Neuron (in vitro differentiated cells): Measurements from ENCODE around the gene PPM1H.

Source experiments
- H2AFZ ChIP-seq: one replicate; pipeline ENCODE4 v1.6.1; 2013; ENCODE audit warnings: low read depth, mild to moderate bottlenecking, inconsistent platforms, low read length, moderate library complexity
- H3K27me3 ChIP-seq: one replicate; pipeline ENCODE4 v1.6.1; 2013; ENCODE audit warnings: low read length; ENCODE audit not compliant: insufficient read depth
- H3K36me3 ChIP-seq: one replicate; pipeline ENCODE4 v1.6.1; 2013; ENCODE audit warnings: low read length; ENCODE audit not compliant: insufficient read depth
- H3K4me1 ChIP-seq: one replicate; pipeline ENCODE4 v1.6.1; 2013; ENCODE audit warnings: low read length; ENCODE audit not compliant: insufficient read depth
- H3K4me3 ChIP-seq: 2 replicates; pipeline ENCODE4 v1.5.1; 2013; ENCODE audit warnings: mild to moderate bottlenecking, low read length, moderate library complexity
- H3K9me3 ChIP-seq: one replicate; pipeline ENCODE4 v1.6.1; 2013; ENCODE audit warnings: low read length

PPM1H gene

DNA sequence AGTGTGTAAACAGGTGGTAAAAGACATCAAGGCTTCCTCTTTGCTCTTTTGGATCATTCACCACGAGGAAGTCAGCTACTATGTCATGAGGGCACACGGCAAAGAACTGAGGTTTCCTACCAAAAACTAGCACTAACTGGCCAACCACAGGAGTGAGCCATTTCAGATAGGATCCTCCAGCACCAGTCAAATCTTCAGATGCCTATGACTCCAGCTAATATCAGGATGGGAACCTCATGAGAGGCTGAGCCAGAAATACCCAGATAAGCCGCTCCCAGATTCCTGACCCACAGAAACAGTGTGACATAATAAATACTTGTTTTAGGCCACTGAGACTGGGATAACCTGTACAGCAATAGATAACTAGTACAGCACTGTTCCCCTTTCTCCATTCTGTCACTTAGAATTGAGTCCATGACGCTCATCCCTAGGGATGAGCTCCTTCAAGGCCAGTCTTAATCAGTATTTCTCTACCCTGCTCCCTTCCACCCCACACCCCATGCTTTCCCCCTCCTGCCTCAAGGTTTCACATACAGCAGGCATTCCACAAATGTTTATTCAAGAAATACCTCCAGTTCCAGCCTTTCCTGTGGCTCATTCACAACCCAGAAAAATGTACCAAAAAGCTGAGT is 68.4 kb downstream of the PPM1H start:
- Histone ChIP-seq H3K4me3 (no peak overlapping the region), H3K4me1 (peaks cover 3% of the 10 kb centered on the region), H3K27me3 (no peaks in the 10 kb centered on the region), H3K9me3 (no peaks in the 10 kb centered on the region), H2AFZ (no peak overlapping the region), H3K36me3 (no peaks in the 10 kb centered on the region)

DNA sequence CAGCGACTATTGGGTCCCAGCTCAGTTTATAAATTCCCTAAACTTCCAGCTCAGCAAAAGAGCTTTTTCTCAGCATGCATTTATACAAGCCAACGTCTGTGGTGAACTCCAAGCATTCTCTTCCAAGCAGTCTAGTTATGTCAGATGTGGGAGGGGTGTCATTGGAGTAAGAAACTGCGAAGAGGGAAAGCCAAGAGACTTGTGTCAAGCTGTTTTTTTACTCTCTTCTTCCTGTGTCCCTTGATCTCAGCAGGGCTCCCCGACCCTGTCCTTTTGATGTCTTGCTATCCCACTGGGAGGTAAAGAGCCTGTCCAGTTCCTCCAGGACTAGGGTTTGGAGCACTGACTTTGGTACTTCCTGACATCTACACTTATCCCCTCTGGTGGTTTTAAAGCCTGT is 69.0 kb downstream of the PPM1H start:
- Histone ChIP-seq H3K9me3 (no peaks in the 10 kb centered on the region), H2AFZ (no peak overlapping the region), H3K4me1 (peaks cover 3% of the 10 kb centered on the region), H3K4me3 (no peak overlapping the region), H3K27me3 (no peaks in the 10 kb centered on the region), H3K36me3 (no peaks in the 10 kb centered on the region)

DNA sequence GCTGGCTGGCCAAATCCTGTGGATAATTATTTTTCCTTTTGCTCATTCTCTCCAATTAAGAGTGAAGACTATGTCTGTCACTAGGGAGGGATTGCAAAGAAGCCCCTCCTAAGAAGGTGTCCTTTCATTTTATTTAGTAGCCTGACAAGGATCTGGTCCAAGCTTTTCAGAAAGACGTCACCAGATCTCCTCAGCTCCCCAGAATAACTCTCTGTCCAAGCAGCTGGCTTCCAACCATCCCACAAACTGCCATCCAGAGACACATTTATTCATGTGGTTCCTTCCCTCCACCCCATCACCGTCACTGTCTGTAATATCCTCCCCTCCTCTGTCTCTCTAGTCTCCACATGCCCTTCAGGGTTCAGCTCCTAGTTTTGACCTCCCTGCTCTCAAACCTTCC is 69.9 kb downstream of the PPM1H start:
- no peak overlapping the region for H2AFZ ChIP-seq
- no peaks in the 10 kb centered on the region for H3K27me3 ChIP-seq
- H3K4me1 ChIP-seq: peaks cover 3% of the 10 kb centered on the region
- no peaks in the 10 kb centered on the region for H3K9me3 ChIP-seq
- H3K4me3 ChIP-seq: no peak overlapping the region
- H3K36me3 ChIP-seq: no peaks in the 10 kb centered on the region

DNA sequence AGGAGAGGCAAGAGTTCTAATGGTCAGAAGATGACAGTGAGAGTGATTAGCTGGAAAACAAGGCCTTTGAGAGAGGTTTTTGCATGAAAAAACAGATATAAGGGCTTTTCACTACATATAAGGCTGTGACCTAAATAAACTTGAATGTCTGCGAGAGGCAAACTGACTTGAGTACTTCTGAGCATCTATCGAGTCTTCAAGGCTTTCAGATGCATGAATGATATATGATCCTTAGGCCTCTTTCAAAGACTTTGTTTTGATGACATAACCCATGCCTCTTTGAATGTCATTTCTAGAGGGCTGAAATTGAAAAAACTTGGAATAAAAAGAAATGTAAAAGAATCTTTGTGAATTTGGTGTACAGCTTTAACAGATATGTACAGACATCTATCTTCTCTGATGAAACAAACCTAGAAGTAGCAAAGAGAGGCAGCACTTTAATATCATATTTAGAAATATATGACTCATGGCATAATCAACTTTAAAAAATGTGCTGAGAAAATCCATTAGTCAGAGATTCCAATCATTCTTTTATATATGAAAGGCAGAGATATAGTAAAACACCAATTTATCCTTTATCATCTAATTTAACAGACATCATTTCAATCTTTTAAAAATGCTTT is 72.6 kb downstream of the PPM1H start:
- H3K36me3 ChIP-seq: no peaks in the 10 kb centered on the region
- H3K4me1 ChIP-seq: peaks cover 14% of the 10 kb centered on the region

DNA sequence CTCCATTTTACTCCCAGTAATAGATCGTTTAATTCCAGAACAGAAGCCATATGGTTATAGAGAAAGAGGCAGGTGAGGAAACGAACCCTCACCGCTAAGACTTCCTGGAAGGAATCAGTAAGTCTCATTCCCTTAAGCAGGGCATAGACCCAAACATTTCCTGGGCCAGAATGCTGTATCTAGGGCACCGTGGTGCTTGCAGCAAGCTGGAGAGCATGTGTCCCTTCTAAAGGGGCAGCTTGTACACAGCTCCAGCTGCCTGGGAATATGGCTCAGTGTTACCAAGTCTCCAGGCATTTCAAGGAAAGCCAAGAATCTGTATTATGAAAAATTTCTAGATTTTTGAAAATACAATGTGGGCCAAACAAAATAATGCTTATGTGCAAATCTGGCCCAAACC is 73.4 kb downstream of the PPM1H start:
- H3K4me3 ChIP-seq: no peak overlapping the region
- peaks cover 14% of the 10 kb centered on the region for H3K4me1 ChIP-seq
- no peak overlapping the region for H2AFZ ChIP-seq
- H3K27me3 ChIP-seq: no peaks in the 10 kb centered on the region
- H3K9me3 ChIP-seq: no peaks in the 10 kb centered on the region
- no peaks in the 10 kb centered on the region for H3K36me3 ChIP-seq

More for the DNA sequence above, 72.6 kb downstream of the PPM1H start:
- H2AFZ ChIP-seq: no peak overlapping the region
- H3K9me3 ChIP-seq: no peaks in the 10 kb centered on the region
- no peaks in the 10 kb centered on the region for H3K27me3 ChIP-seq
- no peak overlapping the region for H3K4me3 ChIP-seq

DNA sequence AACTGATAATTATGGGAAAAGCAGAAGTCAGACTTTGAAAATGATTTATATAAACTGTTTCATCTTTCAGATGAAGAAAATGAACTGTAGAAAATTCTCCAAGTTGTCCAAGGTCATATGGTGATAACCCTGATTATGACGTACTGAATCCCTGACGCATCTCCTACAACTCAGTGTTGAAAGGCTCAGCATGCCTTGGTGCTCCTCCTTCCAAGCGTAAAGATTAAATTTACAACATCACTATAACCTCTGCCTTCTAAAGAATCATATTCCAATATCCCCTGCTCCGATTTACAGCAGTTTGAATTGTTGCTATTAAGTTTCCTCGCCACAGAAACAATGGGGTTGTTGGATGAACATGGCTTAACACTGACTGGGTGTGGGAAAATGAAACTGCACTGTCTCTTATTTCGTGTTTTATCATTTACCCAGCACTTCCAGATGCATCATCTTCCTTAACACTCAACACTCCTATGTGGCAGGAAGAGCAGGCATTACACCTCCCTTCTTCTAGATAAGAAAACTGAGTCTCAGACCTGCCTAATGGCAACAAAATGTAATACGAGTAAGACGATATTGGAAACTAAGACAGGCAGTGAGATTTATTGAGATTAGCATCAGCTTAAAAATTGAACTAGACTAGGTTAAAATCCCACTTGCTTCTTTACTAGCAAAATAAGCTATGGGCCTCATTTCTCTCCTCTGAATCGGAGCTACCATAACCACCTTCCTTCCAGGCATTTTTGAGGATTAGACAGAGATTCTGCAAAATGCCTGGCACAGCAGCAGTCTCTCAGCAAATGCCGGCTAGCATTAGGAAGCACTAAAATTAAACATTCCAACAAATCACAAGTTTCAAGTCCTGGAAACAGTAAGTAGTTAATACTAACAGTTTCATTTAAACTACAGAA is 74.2 kb downstream of the PPM1H start:
- H3K4me3 ChIP-seq: no peak overlapping the region
- peaks cover 11% of the 10 kb centered on the region for H3K4me1 ChIP-seq
- H3K9me3 ChIP-seq: no peaks in the 10 kb centered on the region
- no peaks in the 10 kb centered on the region for H3K27me3 ChIP-seq
- no peaks in the 10 kb centered on the region for H3K36me3 ChIP-seq
- no peak overlapping the region for H2AFZ ChIP-seq

DNA sequence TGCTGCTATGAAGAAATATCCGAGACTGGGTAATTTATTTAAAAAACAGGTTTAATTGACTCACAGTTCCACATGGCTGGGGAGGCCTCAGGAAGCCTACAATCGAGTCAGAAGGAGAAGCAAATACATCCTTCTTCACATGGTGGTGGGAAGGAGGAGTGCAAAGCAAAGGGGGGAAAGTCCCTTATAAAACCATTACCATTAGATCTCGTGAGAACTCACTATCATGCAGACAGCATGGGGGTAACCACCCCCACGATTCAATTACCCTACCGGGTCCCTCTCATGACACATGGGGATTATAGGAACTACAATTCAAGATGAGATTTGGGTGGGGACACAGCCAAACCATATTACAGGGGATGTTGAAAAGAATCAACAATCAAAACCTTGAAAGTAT is 74.9 kb downstream of the PPM1H start:
- H3K4me1 ChIP-seq: peaks cover 11% of the 10 kb centered on the region
- no peak overlapping the region for H3K4me3 ChIP-seq
- no peak overlapping the region for H2AFZ ChIP-seq
- H3K9me3 ChIP-seq: no peaks in the 10 kb centered on the region
- no peaks in the 10 kb centered on the region for H3K27me3 ChIP-seq
- no peaks in the 10 kb centered on the region for H3K36me3 ChIP-seq

DNA sequence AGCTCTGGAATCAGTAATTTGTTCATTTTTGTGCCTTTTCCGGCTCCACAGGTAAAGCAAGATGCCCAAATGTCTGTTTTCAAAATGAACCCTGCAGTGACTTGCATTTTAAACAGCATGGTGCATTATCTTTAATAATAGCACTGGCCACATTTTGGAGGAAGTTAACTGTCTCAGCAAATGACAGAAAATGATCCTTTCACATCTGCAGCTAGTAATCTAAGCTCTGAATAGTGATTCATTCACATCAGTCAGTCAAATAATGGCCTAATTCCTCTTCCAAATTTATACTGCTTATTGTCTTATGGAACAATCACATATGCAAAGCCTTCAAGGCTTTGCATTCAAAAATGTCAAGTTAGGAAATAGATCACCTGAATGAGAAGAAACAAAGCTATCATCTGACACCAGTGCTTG is 75.6 kb downstream of the PPM1H start:
- H3K27me3 ChIP-seq: no peaks in the 10 kb centered on the region
- no peaks in the 10 kb centered on the region for H3K9me3 ChIP-seq
- peaks cover 11% of the 10 kb centered on the region for H3K4me1 ChIP-seq
- H3K36me3 ChIP-seq: no peaks in the 10 kb centered on the region
- H3K4me3 ChIP-seq: no peak overlapping the region
- no peak overlapping the region for H2AFZ ChIP-seq

DNA sequence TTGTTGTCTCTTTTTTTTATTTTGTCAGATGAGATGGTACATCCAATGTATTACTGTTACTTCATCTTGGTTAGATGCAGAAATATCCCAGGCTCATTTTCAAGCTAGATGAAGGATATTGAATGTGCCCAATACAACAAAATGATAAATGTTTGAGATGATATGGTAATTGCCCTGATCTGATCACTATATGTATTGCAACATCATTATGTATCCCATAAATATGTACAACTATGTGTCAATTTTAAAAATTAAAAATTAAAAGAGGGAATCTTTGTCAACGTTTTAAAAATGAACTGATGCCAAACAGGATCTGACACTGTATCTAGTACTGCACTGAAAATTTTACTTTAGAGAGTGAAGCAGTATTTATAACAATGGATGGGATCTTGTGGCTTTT is 78.5 kb downstream of the PPM1H start:
- Histone ChIP-seq H3K27me3 (no peaks in the 10 kb centered on the region), H3K9me3 (no peaks in the 10 kb centered on the region), H3K4me3 (no peak overlapping the region), H3K4me1 (peaks cover 11% of the 10 kb centered on the region), H3K36me3 (no peaks in the 10 kb centered on the region), H2AFZ (no peak overlapping the region)

DNA sequence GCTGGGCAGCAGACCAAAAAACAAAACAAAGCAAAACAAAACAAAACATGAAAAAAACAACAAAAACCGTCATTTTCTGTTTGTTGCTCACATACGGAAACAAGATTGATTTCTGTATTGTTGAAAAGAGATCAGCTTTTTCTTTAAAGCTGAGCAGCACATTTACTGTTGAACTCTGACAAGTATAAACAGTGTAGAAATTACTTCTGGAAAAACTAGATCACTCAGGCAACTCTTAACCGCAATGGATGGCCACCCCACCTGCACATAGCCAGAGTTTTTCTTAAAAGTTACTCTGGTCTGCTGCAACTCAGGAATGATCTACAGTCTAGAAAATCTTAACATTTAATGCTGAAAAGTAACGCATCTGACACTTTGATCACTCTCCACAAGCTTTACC is 80.9 kb downstream of the PPM1H start:
- Histone ChIP-seq H3K27me3 (no peaks in the 10 kb centered on the region), H3K36me3 (no peaks in the 10 kb centered on the region), H2AFZ (no peak overlapping the region), H3K9me3 (no peaks in the 10 kb centered on the region), H3K4me1 (peaks cover 3% of the 10 kb centered on the region), H3K4me3 (no peak overlapping the region)

DNA sequence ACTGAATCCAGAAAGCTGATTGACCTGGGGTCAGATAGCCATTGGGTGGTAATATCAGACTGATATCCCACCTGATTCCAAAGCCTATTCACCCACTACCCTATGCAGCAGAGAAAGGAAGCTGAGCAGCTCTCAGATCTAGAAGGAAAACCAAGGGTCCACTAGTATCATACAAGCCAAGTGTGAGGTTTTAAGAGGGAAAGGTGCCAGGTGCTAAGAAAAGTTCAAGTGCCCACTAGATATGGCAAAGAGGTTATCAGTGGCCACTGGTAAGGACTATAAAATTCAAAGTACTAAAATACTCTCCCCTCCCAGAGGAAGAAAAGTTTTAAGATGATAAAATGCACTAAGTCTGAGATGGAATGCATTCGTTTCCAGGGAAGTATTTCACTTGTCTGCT is 85.6 kb downstream of the PPM1H start:
- Histone ChIP-seq H3K36me3 (no peaks in the 10 kb centered on the region), H3K4me1 (no peaks in the 10 kb centered on the region), H3K9me3 (peaks cover 3% of the 10 kb centered on the region), H2AFZ (no peak overlapping the region), H3K4me3 (no peak overlapping the region), H3K27me3 (no peaks in the 10 kb centered on the region)

DNA sequence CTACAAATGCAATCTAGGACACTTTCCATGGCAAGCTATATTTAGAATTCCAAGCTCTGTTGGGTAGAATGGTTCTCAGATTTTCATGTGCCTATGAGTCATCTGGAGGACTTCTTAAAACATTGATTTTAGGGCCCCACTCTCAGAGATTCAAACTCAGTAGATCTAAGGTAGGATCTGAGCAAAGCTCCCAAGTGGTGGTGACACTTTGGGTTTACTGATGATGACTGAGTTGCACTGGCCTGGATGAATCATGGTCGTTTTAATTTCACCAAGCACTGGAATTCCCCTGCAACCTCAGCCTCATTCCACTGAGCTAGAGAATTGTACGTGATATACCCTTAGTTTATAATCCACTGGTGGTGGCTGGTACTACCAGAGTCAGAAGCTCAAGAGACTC is 86.5 kb downstream of the PPM1H start:
- H3K9me3 ChIP-seq: peaks cover 3% of the 10 kb centered on the region
- H3K4me3 ChIP-seq: no peak overlapping the region

DNA sequence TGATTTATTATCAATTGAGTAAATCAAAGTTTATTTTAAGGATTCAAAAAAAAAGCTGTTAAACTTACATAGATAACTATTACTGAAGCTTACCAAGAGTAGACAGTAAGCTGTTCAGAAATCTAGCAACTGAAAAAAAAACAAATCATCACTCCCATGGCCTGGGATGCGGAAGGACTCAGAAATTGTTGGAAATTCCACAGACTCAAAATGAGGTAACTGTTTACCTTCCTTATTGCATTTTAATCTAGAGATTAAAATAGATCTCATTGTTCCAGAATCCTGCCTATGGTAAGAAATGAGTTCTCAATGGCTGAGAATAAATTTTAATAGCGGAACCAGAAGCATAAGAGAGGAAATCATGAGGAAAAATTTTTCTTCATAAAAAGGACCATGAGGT is 87.2 kb downstream of the PPM1H start:
- Histone ChIP-seq H2AFZ (no peak overlapping the region), H3K4me3 (no peak overlapping the region), H3K27me3 (no peaks in the 10 kb centered on the region), H3K4me1 (peaks cover 5% of the 10 kb centered on the region), H3K9me3 (peaks cover 3% of the 10 kb centered on the region), H3K36me3 (no peaks in the 10 kb centered on the region)

More for the DNA sequence above, 86.5 kb downstream of the PPM1H start:
- Histone ChIP-seq H3K4me1 (peaks cover 5% of the 10 kb centered on the region), H2AFZ (no peak overlapping the region), H3K27me3 (no peaks in the 10 kb centered on the region), H3K36me3 (no peaks in the 10 kb centered on the region)
